K562 (cell line): ENCODE measurements around the gene ANKRD11. TPM values are rescaled to one million over a fixed set of nuclear protein-coding genes. Genes with fewer than 3 reads are reported as not detected.

ENCODE experiments used
- C11orf30 ChIP-seq: fragments of 450-650 bp; IDR thresholded peaks from 2 replicates; pipeline ENCODE4 v1.6.1; 2016; ENCODE audit warnings: low read depth, mild to moderate bottlenecking
- CBX2 ChIP-seq: fragments of 200-600 bp; sonication (generic); IDR thresholded peaks from one replicate; pipeline ENCODE4 v1.6.1; 2012; ENCODE audit warnings: mild to moderate bottlenecking, low read length, inconsistent platforms; ENCODE audit not compliant: insufficient read depth, poor library complexity, severe bottlenecking
- HMBOX1 ChIP-seq: sonication (generic); IDR thresholded peaks from 2 replicates; pipeline ENCODE4 v1.6.1; 2016
- POLR2B ChIP-seq: fragments of 450-650 bp; IDR thresholded peaks from 2 replicates; pipeline ENCODE4 v1.6.1; 2018; ENCODE audit warnings: low read depth; ENCODE audit not compliant: partially characterized antibody
- RBBP5 ChIP-seq: fragments of 200-600 bp; sonication (generic); IDR thresholded peaks from 2 replicates; pipeline ENCODE4 v1.6.1; 2012; ENCODE audit warnings: borderline replicate concordance, mild to moderate bottlenecking, low read length, control low read depth, inconsistent platforms; ENCODE audit not compliant: insufficient read depth, poor library complexity, severe bottlenecking
- REST ChIP-seq, 2 experiments: fragments of 450-650 bp; formaldehyde crosslinking in 1 of 2; IDR thresholded peaks; 2 replicates each; pipeline versions ENCODE4 v1.4.0 to v1.6.1; 2014 to 2020; ENCODE audit warnings: mild to moderate bottlenecking in 2 of 2, borderline replicate concordance in 1 of 2, low read depth in 1 of 2
- ZFX ChIP-seq: sonication (generic); formaldehyde crosslinking; IDR thresholded peaks from 2 replicates; pipeline ENCODE4 v1.8.0; 2022; ENCODE audit warnings: mild to moderate bottlenecking, missing genetic modification reagents, moderate library complexity
- ZNF140 ChIP-seq: fragments of 250-450 bp; sonication (Bioruptor Pico); IDR thresholded peaks from 2 replicates; pipeline ENCODE4 v1.8.0; 2021; ENCODE audit warnings: moderate library complexity, mild to moderate bottlenecking, inconsistent platforms
- ZNF395 ChIP-seq: fragments of 200-800 bp; sonication (Bioruptor generic); IDR thresholded peaks from 2 replicates; pipeline ENCODE4 v1.6.1; 2017; ENCODE audit warnings: missing genetic modification characterization, missing compliant biosample characterization
- ZNF592 ChIP-seq: fragments of 450-650 bp; IDR thresholded peaks from 2 replicates; pipeline ENCODE4 v1.6.1; 2017; ENCODE audit warnings: antibody characterized with exemption, mild to moderate bottlenecking
- polyA plus RNA-seq, 8 experiments: library from polyadenylated mRNA; depleted of rRNA in 4 of 8; stranded (reverse) in 5 of 8; unstranded in 3 of 8; fragments of >200 nt; fragmentation: Nextera tagmentation in 2 of 8; fragmentation: Illumina TruSeq in 1 of 8; extraction: Ambion mirVana in 2 of 8; extraction: Trizol in 1 of 8; gene quantifications; 2 replicates each; pipeline versions ENCODE4 v1.2.1 to v1.2.3, GENCODE V29; 2011 to 2014; ENCODE audit warnings: inconsistent platforms in 1 of 8, missing spikeins in 1 of 8
- total RNA-seq, 7 experiments: library from RNA; depleted of rRNA in 6 of 7; stranded (reverse); fragments of >200 nt in 6 of 7; fragmentation: Illumina TruSeq in 2 of 7; extraction: Trizol in 2 of 7; gene quantifications; 2 replicates each; pipeline versions ENCODE4 v1.2.1 to v1.2.3, GENCODE V29; 2011 to 2021; ENCODE audit warnings: low replicate concordance in 1 of 7

ANKRD11 gene
- total and polyA plus RNA-seq, 9 of the 15 experiments (the other 6 are each of a cell fraction or from before 2014, with no cell fraction given), result 4.7 to 126 (median 31.7) TPM

DNA sequence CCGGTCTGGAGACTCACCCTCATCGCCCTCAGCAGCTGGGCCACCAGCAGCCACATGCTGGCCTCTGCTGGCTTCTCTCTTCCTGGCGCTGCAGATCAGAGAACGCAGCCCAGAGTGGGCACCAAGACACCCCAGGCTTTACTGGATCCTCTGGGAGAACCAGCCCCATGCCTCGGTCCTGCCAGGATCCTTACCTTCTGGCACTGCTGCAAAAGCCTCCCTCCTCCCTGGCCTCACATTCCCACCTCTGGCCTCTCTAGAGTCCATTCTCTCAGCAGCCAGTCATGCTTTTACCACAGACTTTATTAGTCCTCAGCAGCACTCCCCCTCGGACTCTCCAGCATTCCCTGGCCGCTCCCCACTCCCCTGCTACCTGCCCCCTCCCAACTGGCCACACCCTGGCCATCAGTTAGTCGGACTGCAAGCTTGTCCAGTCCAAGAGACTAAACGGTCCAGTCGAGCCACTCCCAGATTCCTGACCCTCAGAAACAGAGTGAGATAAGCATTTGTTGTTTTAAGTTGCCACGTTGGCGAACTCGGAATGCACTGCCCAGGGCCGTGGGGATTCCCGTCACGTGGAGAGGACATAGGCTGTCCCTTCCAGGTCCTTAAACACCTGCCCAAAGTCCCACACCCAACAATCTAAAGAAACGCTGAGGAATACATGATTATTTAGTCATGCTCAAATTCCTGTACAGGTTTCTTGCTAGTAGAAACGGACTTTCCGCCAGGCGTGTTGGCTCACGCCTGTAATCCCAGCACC lies 11.9 kb upstream of the ANKRD11 start (continued):
- TF ChIP-seq ZNF592 (peak; percentile 40; the same call in 1 of the 2 replicates), HMBOX1 (peak; percentile 57; the same call in 1 of the 2 replicates), C11orf30 (no peak), REST (IDR thresholded peaks at IDR 0.05; ENCODE audit: borderline replicate concordance) (no peak), REST (CRISPR knock-in tag; IDR thresholded peaks at IDR 0.05; ENCODE audit: low read depth) (no peak), ZNF140 (CRISPR knock-in tag) (no peak), RBBP5 (peak; percentile 16), ZNF395 (CRISPR knock-in tag) (no peak), POLR2B (no peak), ZFX (CRISPR knock-in tag) (peak; percentile 13; the same call in 1 of the 2 replicates), CBX2 (no peak)
